HG02571 (cell line): ENCODE results near the gene DPH6.
"Not testable (repeated sequence)": the region's sequence is repeated elsewhere in the genome, so short reads cannot be mapped to it uniquely, and the experiment has no call there.

ENCODE experiments used
- ATAC-seq: cut with Tn5 transposase; IDR thresholded peaks from one replicate; pipeline ENCODE4 v1.9.1; 2021; ENCODE audit warnings: mild to moderate bottlenecking, moderate library complexity; ENCODE audit not compliant: unreplicated experiment

DPH6 gene

GRCh38 chr15:35441279-35441678, 104.7 kb downstream of the DPH6 start:
- ATAC-seq = not testable (repeated sequence)

GRCh38 chr15:35440265-35440664, 105.7 kb downstream of the DPH6 start:
- no peak for ATAC-seq

GRCh38 chr15:35439291-35439690, 106.7 kb downstream of the DPH6 start:
- no peak for ATAC-seq

DNA sequence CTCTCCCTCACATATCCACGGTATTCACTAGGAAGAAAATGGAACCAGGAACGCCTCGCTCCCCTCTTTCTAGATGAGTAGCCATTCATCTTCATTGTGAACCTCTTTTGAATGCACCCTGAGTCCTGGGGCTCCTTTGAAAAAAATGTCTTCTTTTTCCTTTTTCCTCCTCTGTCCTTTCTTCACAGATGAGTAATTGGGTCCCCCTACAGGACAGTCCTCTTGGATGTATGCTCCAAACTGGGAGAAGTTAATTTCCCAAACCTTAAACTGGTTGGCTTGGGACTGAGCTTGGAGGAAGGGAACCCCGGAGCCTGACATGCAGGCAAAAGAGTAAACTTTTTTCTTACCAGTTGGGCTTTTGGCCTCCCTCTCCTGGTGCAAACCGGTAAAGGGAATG, 108.8 kb downstream of the DPH6 start:
- no peak for ATAC-seq

- no peak for ATAC-seq
Observed at GRCh38 chr15:35436422-35436821, 109.5 kb downstream of the DPH6 start.

GRCh38 chr15:35431281-35431680, 114.7 kb downstream of the DPH6 start:
- ATAC-seq = no peak

- ATAC-seq = no peak
Observed at GRCh38 chr15:35430301-35430700, 115.7 kb downstream of the DPH6 start.

- no peak for ATAC-seq
Observed at GRCh38 chr15:35427496-35427895, 118.5 kb downstream of the DPH6 start.

- ATAC-seq = no peak
Observed at GRCh38 chr15:35427091-35427490, 118.9 kb downstream of the DPH6 start.

DNA sequence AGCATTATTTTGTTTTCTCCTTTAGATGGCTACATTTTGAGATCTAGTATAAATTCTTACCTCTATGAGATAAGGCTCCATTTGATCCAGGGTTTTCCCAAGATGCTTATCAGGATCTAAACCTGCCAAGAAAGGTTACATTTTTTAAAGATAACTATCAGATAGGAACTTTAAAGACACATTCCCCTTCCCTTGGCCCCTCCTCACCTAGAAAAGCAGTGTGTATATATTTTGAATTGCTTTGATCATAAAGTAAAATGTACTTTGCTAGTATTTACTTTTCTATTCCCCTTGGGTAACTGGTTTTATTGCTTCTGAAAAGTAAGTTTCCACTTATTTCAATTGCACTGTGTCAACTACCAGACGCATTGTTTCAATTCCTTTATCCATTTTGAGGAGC, 135.2 kb downstream of the DPH6 start:
- no peak for ATAC-seq

DNA sequence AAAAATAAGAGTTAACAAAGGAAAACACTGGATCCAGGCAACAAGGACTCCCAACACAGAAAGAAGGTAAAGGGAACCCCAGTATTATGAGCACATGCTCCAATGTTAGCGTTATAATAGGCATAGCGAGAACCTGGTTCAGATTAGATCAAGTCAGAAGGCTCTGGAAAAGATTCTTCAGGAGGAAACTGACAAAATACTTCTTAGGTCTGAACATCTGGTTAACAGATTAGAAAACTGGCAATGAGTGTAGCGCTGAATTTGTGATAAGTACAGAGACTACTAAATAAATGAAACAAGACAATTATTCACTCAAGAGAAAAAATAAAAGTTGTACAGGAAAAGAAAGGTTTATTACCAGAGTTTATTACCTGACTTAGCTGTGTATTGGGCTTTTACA, 146.1 kb downstream of the DPH6 start:
- no peak for ATAC-seq

DNA sequence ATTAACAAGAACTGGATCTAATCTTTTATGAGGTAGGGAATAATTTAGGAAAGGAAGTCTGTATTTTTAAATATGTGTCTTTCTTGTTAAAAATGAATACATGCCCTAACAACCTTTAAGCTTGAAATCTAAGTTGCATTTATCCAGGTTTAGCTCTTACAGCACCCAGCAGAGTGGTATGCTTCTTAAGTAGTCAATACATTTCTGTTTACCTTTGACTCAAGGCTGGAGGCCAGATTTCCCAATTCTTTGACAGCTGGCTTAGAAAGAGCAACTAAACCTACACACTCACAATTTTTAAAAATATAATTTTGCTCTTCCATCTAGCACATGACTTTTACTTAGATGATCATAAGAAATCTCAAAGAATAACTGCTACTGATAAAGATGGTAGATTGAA, 148.9 kb downstream of the DPH6 start:
- no peak for ATAC-seq

DNA sequence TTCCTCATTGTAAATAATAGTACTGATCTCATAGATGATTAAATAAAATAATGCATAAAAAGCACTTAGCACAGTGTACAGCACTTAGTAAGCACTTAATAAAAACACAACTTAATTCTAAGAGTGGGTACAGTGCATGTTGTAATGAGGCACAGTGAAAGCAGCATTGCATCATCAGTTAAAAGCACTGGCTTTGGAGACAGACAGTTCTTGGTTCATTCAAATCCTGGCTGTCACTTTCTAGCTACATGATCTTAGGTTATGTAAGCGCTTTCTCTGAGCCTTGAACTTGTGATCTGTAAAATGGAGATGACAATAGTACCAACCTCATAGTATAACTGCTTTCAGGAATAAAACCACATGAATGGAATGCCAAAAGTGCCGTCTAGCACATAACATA, 151.5 kb downstream of the DPH6 start:
- no peak for ATAC-seq

GRCh38 chr15:35393398-35393797, 152.6 kb downstream of the DPH6 start:
- ATAC-seq = no peak

GRCh38 chr15:35391408-35391984, 154.5 kb downstream of the DPH6 start:
- not testable (repeated sequence) for ATAC-seq

GRCh38 chr15:35383506-35383905, 162.5 kb downstream of the DPH6 start:
- ATAC-seq = no peak

DNA sequence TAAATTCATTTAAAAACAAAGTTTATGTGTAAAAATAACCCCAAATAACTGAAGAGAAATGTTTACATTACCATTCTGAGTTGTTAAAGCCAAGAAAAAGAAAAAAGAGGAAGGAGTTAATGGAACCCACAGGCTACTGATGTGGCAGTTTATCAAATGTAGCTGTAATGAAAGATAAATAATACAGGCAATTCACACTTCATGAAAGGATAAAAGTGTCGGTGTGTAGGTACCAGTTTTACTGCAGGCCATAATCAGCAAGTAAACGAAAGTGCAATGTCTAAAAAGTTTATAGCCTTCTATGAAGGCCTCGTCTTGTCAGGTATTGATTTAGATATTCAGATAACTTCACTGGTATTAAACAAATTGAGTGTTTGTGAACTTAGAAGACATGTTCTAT, 164.6 kb downstream of the DPH6 start:
- ATAC-seq = no peak

DNA sequence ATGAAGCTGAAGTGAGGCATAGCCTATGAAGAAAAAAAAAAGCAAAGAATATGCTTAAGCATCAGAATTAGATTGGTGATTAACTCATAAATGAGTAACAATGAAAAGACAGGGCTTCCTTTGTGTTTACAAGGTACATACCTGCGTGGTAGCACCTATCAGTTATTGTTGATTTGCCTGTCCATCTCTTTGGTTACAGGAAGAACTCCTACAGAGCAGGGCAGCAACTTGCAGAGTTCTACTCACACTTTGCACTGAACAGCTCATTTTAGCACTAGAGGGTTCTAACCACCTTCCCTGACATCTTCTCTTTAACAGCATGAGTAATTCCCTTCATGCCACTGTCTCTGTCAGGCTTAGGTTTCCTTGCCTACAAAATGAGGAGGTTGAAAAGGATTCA, 166.0 kb downstream of the DPH6 start:
- ATAC-seq = no peak

DNA sequence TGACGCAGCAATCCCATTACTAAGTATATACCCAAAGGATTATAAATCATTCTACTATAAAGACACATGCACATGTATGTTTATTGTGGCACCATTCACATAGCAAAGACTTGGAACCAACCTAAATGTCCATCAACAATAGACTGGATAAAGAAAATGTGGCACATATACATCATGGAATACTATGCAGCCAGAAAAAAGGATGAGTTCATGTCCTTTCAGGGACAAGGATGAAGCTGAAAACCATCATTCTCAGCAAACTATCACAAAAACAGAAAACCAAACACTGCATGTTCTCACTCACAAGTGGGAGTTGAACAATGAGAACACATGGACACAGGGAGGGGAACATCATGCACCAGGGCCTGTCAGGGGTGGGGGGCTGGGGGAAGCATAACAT, 167.5 kb downstream of the DPH6 start:
- not testable (repeated sequence) for ATAC-seq

GRCh38 chr15:35376707-35377106, 169.3 kb downstream of the DPH6 start:
- no peak for ATAC-seq

DNA sequence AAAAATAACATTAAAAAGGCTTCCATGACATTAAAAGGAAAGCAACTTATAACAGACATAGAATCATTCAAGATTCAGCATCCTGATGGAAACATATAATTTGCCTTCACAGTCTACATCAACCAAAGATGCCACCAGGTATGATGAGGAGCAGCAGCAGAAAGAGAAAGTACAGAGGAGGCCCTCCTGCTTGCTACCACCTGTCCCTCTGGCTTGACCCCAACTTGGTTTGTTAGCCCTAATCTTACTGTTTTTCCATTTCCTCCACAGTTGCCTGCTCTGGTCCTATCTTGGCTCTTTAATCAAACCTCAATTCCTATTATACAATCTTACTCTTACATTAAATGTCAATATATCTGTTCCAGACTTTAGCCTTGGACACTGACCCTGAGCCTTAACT, 171.3 kb downstream of the DPH6 start:
- no peak for ATAC-seq

- no peak for ATAC-seq
Observed at GRCh38 chr15:35362195-35362829, 183.7 kb downstream of the DPH6 start.

DNA sequence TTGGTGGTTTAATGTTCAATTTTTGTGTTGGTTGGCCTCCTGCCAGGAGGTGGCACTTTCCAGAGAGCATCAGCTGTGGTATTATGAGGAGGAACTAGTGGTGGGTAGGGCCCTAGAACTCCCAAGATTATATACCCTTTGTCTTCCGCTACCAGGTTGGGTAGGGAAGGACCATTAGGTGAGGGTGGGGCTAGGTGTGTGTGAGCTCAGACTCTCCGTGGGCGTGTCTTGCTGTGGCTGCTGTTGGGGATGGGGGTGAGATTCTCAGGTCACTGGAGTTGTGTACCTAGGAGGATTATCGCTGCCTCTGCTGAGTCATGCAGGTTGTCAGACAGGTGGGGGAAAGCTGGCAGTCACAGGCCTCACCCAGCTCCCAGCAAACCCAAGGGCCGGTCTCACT, 187.1 kb downstream of the DPH6 start:
- no peak for ATAC-seq
